OCI-M2 (cell line): ENCODE data around the gene EMX2.

Experiments
- DNase-seq: peaks from one replicate; lab custom pipeline; 2025; ENCODE audit not compliant: unreplicated experiment; lab: John Stamatoyannopoulos, UW

The EMX2 gene

DNA sequence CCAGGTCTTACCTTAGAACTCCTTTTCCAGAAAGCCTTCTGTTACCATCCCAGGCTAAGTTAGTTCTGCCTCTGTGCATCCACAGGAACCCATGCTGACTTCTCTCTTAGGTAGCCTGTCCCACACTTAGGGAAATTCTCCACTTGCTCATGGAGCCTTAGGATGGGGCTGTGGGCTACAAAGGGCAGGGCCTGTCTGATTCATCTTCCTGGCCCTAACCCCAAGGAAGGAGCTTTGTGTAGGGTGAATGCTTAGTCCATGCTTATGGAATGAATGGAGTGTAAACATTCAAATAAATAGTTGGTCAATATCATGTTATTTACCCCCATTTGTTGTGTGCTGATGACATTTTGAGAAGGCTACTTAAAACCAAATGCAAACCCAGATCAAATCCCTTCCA is 54.7 kb downstream of the EMX2 start:
- DNase-seq, result no peak
